Neural crest cell (in vitro differentiated cells): ENCODE data around the gene FFAR3. TPM values are rescaled to one million over a fixed set of nuclear protein-coding genes. Genes with fewer than 3 reads are reported as not detected.

Experiments used
- DNase-seq: peaks from one replicate; pipeline ENCODE4 v3.0.0; 2021; ENCODE audit warnings: low read depth, mixed read lengths, low spot score
- H3K27ac Mint-ChIP-seq: one replicate; pipeline ENCODE4 v1.8.0; 2021; ENCODE audit warnings: mild to moderate bottlenecking, mixed read lengths; ENCODE audit not compliant: unreplicated experiment
- H3K27me3 Mint-ChIP-seq: 2 replicates; pipeline ENCODE4 v1.8.0; 2021; ENCODE audit warnings: low read depth, mild to moderate bottlenecking, mixed read lengths
- H3K36me3 Mint-ChIP-seq: 2 replicates; pipeline ENCODE4 v1.8.0; 2021; ENCODE audit warnings: low read depth, mild to moderate bottlenecking, mixed read lengths
- H3K4me1 Mint-ChIP-seq: 2 replicates; pipeline ENCODE4 v1.8.0; 2021; ENCODE audit warnings: mixed read lengths
- H3K4me3 Mint-ChIP-seq: one replicate; pipeline ENCODE4 v1.8.0; 2021; ENCODE audit warnings: mild to moderate bottlenecking, mixed read lengths
- H3K9me3 Mint-ChIP-seq: 2 replicates; pipeline ENCODE4 v1.8.0; 2021; ENCODE audit warnings: mixed read lengths
- CTCF ChIP-seq: fragments of 200-600 bp; sonication (generic); conservative IDR thresholded peaks from 2 replicates; pipeline ENCODE4 v1.5.0; 2021; ENCODE audit warnings: antibody characterized with exemption, mild to moderate bottlenecking
- total RNA-seq: library from RNA; stranded (reverse); gene quantifications from 2 replicates; pipeline ENCODE4 v1.2.1, GENCODE V29; 2021

Gene FFAR3
- total RNA-seq, 1 donor from 2014 or later = not detected

GRCh38 chr19:35331551-35332214 lies 26.6 kb upstream of the FFAR3 start:
- no peak for TF ChIP-seq CTCF
- H3K9me3 Mint-ChIP-seq = no peaks in the 10 kb centered on the region
- no peak for DNase-seq
- no peak overlapping the region for H3K4me3 Mint-ChIP-seq
- peaks cover 11% of the 10 kb centered on the region for H3K27me3 Mint-ChIP-seq
- H3K27ac Mint-ChIP-seq = peak overlapping the region; percentile 6
- no peaks in the 10 kb centered on the region for H3K4me1 Mint-ChIP-seq
- H3K36me3 Mint-ChIP-seq = no peaks in the 10 kb centered on the region

- Mint-ChIP-seq H3K4me1 (no peaks in the 10 kb centered on the region), H3K27me3 (peaks cover 8% of the 10 kb centered on the region), H3K36me3 (no peaks in the 10 kb centered on the region), H3K4me3 (no peak overlapping the region), H3K9me3 (no peaks in the 10 kb centered on the region), H3K27ac (no peak overlapping the region)
- no peak for DNase-seq
- no peak for TF ChIP-seq CTCF
Observed at GRCh38 chr19:35332817-35333216, 25.4 kb upstream of the FFAR3 start.

- H3K4me3 Mint-ChIP-seq = no peak overlapping the region
- no peak overlapping the region for H3K27ac Mint-ChIP-seq
- no peak for TF ChIP-seq CTCF
- H3K4me1 Mint-ChIP-seq = no peaks in the 10 kb centered on the region
- no peak for DNase-seq
- no peaks in the 10 kb centered on the region for H3K36me3 Mint-ChIP-seq
- peaks cover 5% of the 10 kb centered on the region for H3K27me3 Mint-ChIP-seq
- H3K9me3 Mint-ChIP-seq = no peaks in the 10 kb centered on the region
Observed at GRCh38 chr19:35334144-35334753, 24.0 kb upstream of the FFAR3 start.

GRCh38 chr19:35336166-35336955 lies 21.9 kb upstream of the FFAR3 start:
- H3K4me3 Mint-ChIP-seq = no peak overlapping the region
- H3K4me1 Mint-ChIP-seq = no peaks in the 10 kb centered on the region
- no peaks in the 10 kb centered on the region for H3K27me3 Mint-ChIP-seq
- TF ChIP-seq CTCF = no peak
- no peak for DNase-seq
- no peaks in the 10 kb centered on the region for H3K36me3 Mint-ChIP-seq
- H3K9me3 Mint-ChIP-seq = no peaks in the 10 kb centered on the region
- no peak overlapping the region for H3K27ac Mint-ChIP-seq

- H3K4me1 Mint-ChIP-seq = no peaks in the 10 kb centered on the region
- H3K9me3 Mint-ChIP-seq = no peaks in the 10 kb centered on the region
- TF ChIP-seq CTCF = no peak
- H3K27me3 Mint-ChIP-seq = peaks cover 5% of the 10 kb centered on the region
- H3K36me3 Mint-ChIP-seq = no peaks in the 10 kb centered on the region
- no peak overlapping the region for H3K27ac Mint-ChIP-seq
- H3K4me3 Mint-ChIP-seq = no peak overlapping the region
- DNase-seq = no peak
Observed at GRCh38 chr19:35337097-35337983, 20.9 kb upstream of the FFAR3 start.
